IPS-NIHi7 (cell line): ENCODE data around the gene NOM1.
A peak's percentile ranks its signal among the peaks of the same experiment; 100 is the strongest.
"Not testable (repeated sequence)": the region's sequence is repeated elsewhere in the genome, so short reads cannot be mapped to it uniquely, and the experiment has no call there.

ENCODE experiments used
- DNase-seq: peaks from one replicate; pipeline ENCODE4 v3.0.0; 2012; ENCODE audit warnings: mixed read lengths; ENCODE audit errors: extremely low spot score

The NOM1 gene

GRCh38 chr7:156949541-156950380 lies at the start of gene NOM1:
NOM1 (plus strand) TSS chr7:156949712; CDS start chr7:156949738, 26 bp downstream.
- peak; percentile 92 for DNase-seq

GRCh38 chr7:156900093-156900492 lies 49.4 kb upstream of the NOM1 start:
- DNase-seq: not testable (repeated sequence)

- no peak for DNase-seq
Observed at GRCh38 chr7:156903232-156903909, 46.1 kb upstream of the NOM1 start.

- DNase-seq: no peak
Observed at GRCh38 chr7:156906200-156906649, 43.3 kb upstream of the NOM1 start.

- no peak for DNase-seq
Observed at GRCh38 chr7:156907656-156908055, 41.9 kb upstream of the NOM1 start.

GRCh38 chr7:156909574-156910252 lies 39.8 kb upstream of the NOM1 start:
- DNase-seq: not testable (repeated sequence)

GRCh38 chr7:156918635-156919034 lies 30.9 kb upstream of the NOM1 start:
- no peak for DNase-seq

- no peak for DNase-seq
Observed at GRCh38 chr7:156919132-156919713, 30.3 kb upstream of the NOM1 start.

- no peak for DNase-seq
Observed at GRCh38 chr7:156920076-156920475, 29.4 kb upstream of the NOM1 start.

- DNase-seq: not testable (repeated sequence)
Observed at GRCh38 chr7:156920487-156921373, 28.8 kb upstream of the NOM1 start.

- DNase-seq: not testable (repeated sequence)
Observed at GRCh38 chr7:156922304-156922703, 27.2 kb upstream of the NOM1 start.

GRCh38 chr7:156925821-156926220 lies 23.7 kb upstream of the NOM1 start:
- DNase-seq: not testable (repeated sequence)

GRCh38 chr7:156927571-156928405 lies 21.7 kb upstream of the NOM1 start:
- no peak for DNase-seq

GRCh38 chr7:156928406-156928747 lies 21.1 kb upstream of the NOM1 start:
- no peak for DNase-seq

- DNase-seq: no peak
Observed at GRCh38 chr7:156929789-156930539, 19.5 kb upstream of the NOM1 start.

- no peak for DNase-seq
Observed at GRCh38 chr7:156932006-156932405, 17.5 kb upstream of the NOM1 start.

GRCh38 chr7:156935250-156935649 lies 14.3 kb upstream of the NOM1 start:
- no peak for DNase-seq

GRCh38 chr7:156936766-156937165 lies 12.7 kb upstream of the NOM1 start:
- not testable (repeated sequence) for DNase-seq

- no peak for DNase-seq
Observed at GRCh38 chr7:156940421-156941122, 8.9 kb upstream of the NOM1 start.
